HCT116 (cell line): ENCODE measurements around the gene DCTD. TPM values are rescaled to one million over a fixed set of nuclear protein-coding genes. Genes with fewer than 3 reads are reported as not detected.

Source experiments
- ATAC-seq: fragments of 200-7000 bp; cut with Tn5 transposase; 2 replicates; pipeline ENCODE4 v1.9.1; 2020; ENCODE audit warnings: mild to moderate bottlenecking, moderate library complexity
- BruUV-seq: library from RNA; stranded (reverse); fragments of 400-500 nt; replicated peaks from 2 replicates; lab custom pipeline; 2021; lab: Mats Ljungman, UMichigan
- CTCF ChIA-PET: fragments of 300-600 bp; sonication (Branson Sonifier 250); formaldehyde crosslinking; loops from one replicate; lab custom pipeline; 2021; ENCODE audit warnings: antibody characterized with exemption; lab: Charles Lee
- POLR2A ChIA-PET: fragments of 300-600, 350-600 bp; sonication (Branson Sonifier 250); formaldehyde crosslinking; loops from one replicate; lab custom pipeline; 2021; ENCODE audit warnings: antibody characterized with exemption; lab: Charles Lee
- RAD21 ChIA-PET, 2 experiments: fragments of 300-600 bp; sonication (Branson Sonifier 250); formaldehyde crosslinking; loops; one replicate each; lab custom pipeline; 2023; ENCODE audit warnings: low total read pairs in 2 of 2; ENCODE audit not compliant: uncharacterized antibody in 2 of 2, unreplicated experiment in 2 of 2, low non-redundant PET in 1 of 2; lab: Charles Lee
- DNase-seq: peaks from one replicate; pipeline ENCODE4 v3.0.0-alpha.2; 2010; ENCODE audit warnings: low read depth, low spot score
- H2AFZ ChIP-seq: fragments of 200-600 bp; shearing (Covaris generic), sonication (generic); 2 replicates; pipeline ENCODE4 v1.6.1; 2017; ENCODE audit warnings: low read depth, mixed run types, mixed read lengths, antibody characterized with exemption, low read length; ENCODE audit not compliant: poor library complexity, severe bottlenecking
- H3K27ac ChIP-seq: 2 replicates; pipeline ENCODE4 v1.5.1; 2012; ENCODE audit warnings: low read depth, low read length
- H3K27me3 ChIP-seq: fragments of 200-600 bp; sonication (generic); 2 replicates; pipeline ENCODE4 v1.6.1; 2016; ENCODE audit warnings: mixed run types, low read length, mixed read lengths; ENCODE audit not compliant: insufficient read depth
- H3K36me3 ChIP-seq, 2 experiments: fragments of 200-500 bp in 1 of 2; fragments of 200-600 bp in 1 of 2; sonication (Bioruptor generic) in 1 of 2; sonication (generic) in 1 of 2; 2 replicates each; pipeline versions ENCODE4 v1.5.1 to v1.6.1; 2014 to 2016; ENCODE audit warnings: low read length in 2 of 2, inconsistent platforms in 1 of 2, mixed read lengths in 1 of 2, mixed run types in 1 of 2; ENCODE audit not compliant: insufficient read depth in 2 of 2, control insufficient read depth in 1 of 2
- H3K4me1 ChIP-seq, 2 experiments: fragments of 200-600 bp in 1 of 2; sonication (generic) in 1 of 2; 2 replicates each; pipeline versions ENCODE4 v1.5.1 to v1.6.1; 2012 to 2017; ENCODE audit warnings: low read length in 2 of 2, inconsistent platforms in 1 of 2, mild to moderate bottlenecking in 1 of 2, mixed read lengths in 1 of 2, mixed run types in 1 of 2, moderate library complexity in 1 of 2; ENCODE audit not compliant: insufficient read depth in 2 of 2, control insufficient read depth in 1 of 2
- H3K4me2 ChIP-seq: fragments of 200-600 bp; sonication (generic); 2 replicates; pipeline ENCODE4 v1.6.1; 2017; ENCODE audit warnings: mixed run types, low read length, mixed read lengths
- H3K4me3 ChIP-seq, 2 experiments: fragments of 200-600 bp in 1 of 2; sonication (generic) in 1 of 2; replicated peaks in 1 of 2; 2 replicates each; pipeline ENCODE4 v1.5.1; 2011 to 2016; ENCODE audit warnings: low read length in 2 of 2, control low read depth in 1 of 2, low read depth in 1 of 2, mild to moderate bottlenecking in 1 of 2, mixed read lengths in 1 of 2, mixed run types in 1 of 2
- H3K79me2 ChIP-seq: fragments of 200-600 bp; sonication (generic); 2 replicates; pipeline ENCODE4 v1.6.1; 2017; ENCODE audit warnings: mild to moderate bottlenecking, mixed run types, low read length, moderate library complexity, mixed read lengths; ENCODE audit not compliant: insufficient read depth
- H3K9ac ChIP-seq: fragments of 200-600 bp; sonication (generic); 2 replicates; pipeline ENCODE4 v1.6.1; 2016; ENCODE audit warnings: low read length, mixed read lengths
- H3K9me2 ChIP-seq: fragments of 200-600 bp; sonication (generic), shearing (Covaris generic); 2 replicates; pipeline ENCODE4 v1.6.1; 2017; ENCODE audit warnings: mixed run types, mild to moderate bottlenecking, moderate library complexity; ENCODE audit not compliant: insufficient read depth
- H3K9me3 ChIP-seq, 2 experiments: fragments of 200-500 bp in 1 of 2; fragments of 200-600 bp in 1 of 2; sonication (Bioruptor generic) in 1 of 2; sonication (generic) in 1 of 2; 2 replicates each; pipeline ENCODE4 v1.6.1; 2014 to 2017; ENCODE audit warnings: low read length in 2 of 2, mixed read lengths in 2 of 2, inconsistent platforms in 1 of 2, low read depth in 1 of 2, mild to moderate bottlenecking in 1 of 2, mixed run types in 1 of 2, moderate library complexity in 1 of 2; ENCODE audit not compliant: control insufficient read depth in 1 of 2, insufficient read depth in 1 of 2
- H4K20me1 ChIP-seq: fragments of 200-600 bp; sonication (generic), shearing (Covaris generic); 2 replicates; pipeline ENCODE4 v1.6.1; 2017; ENCODE audit warnings: mixed run types, mild to moderate bottlenecking, moderate library complexity; ENCODE audit not compliant: insufficient read depth
- RAD21 ChIP-seq: IDR thresholded peaks from 2 replicates; pipeline ENCODE4 v1.6.1; 2012; ENCODE audit warnings: low read depth, mild to moderate bottlenecking
- REST ChIP-seq: IDR thresholded peaks from 2 replicates; pipeline ENCODE4 v1.6.1; 2012; ENCODE audit warnings: low read depth
- SRF ChIP-seq: IDR thresholded peaks from 2 replicates; pipeline ENCODE4 v1.6.1; 2012; ENCODE audit warnings: low read depth
- ZBTB33 ChIP-seq: IDR thresholded peaks from 2 replicates; pipeline ENCODE4 v1.6.1; 2011; ENCODE audit warnings: mild to moderate bottlenecking, low read length, moderate library complexity; ENCODE audit not compliant: insufficient replicate concordance; ENCODE audit errors: extremely low read depth
- intact Hi-C: fragments of 100-400 bp; cut with micrococcal nuclease; formaldehyde crosslinking; loops from 2 replicates; pipeline ENCODE4 v1.10.0; 2022
- total RNA-seq: library from RNA; stranded (reverse); gene quantifications from one replicate; pipeline ENCODE4 v1.2.1, GENCODE V29; 2021; ENCODE audit not compliant: unreplicated experiment

DCTD gene
- total RNA-seq, 1 experiment from 2014 or later, result 96.3 TPM

- TF ChIP-seq ZBTB33, result no peak
- no peak for TF ChIP-seq SRF
- TF ChIP-seq RAD21, result no peak
These were observed 39.8 kb downstream of the DCTD start (continued) for GRCh38 chr4:182877326-182877883.

DNA sequence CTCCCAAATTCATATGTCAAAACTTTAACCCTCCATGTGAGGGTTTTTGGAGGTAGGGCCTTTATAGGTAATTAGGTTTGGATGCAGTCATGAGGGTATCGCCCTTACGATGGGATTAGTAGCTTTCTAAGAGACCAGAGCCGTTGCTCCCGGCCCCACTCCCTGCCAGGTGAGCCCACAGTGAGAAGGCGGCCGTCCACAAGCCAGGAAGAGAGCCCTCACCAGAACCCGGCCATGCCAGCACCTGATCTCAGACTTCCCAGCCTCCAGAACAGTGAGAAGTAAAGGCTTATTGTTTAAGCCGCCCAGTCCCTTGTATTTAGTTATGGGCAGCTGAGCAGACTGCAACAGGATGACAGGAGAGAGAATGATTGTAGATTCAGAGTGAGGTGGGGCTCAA lies 40.8 kb downstream of the DCTD start:
- Histone ChIP-seq H3K4me1 (no peaks in the 10 kb centered on the region), H3K27me3 (no peaks in the 10 kb centered on the region), H2AFZ (no peak overlapping the region), H3K27ac (no peak overlapping the region), H3K4me3 (no peak overlapping the region), H3K9me2 (no peaks in the 10 kb centered on the region), H3K9ac (no peak overlapping the region), H3K79me2 (no peaks in the 10 kb centered on the region), H3K4me2 (no peak overlapping the region), H3K36me3 (no peaks in the 10 kb centered on the region), H4K20me1 (no peaks in the 10 kb centered on the region), H3K9me3 (no peaks in the 10 kb centered on the region)
- intact Hi-C loops, result no loop called here
- ATAC-seq (no peak), DNase-seq (no peak)
- no peak for TF ChIP-seq REST
- ChIA-PET POLR2A (no interaction called here), CTCF (no interaction called here), RAD21 (no interaction called here)
- no TSS peak for BruUV-seq
